LHCN-M2 (cell line): Measurements from ENCODE around the gene DUXB. TPM values are rescaled to one million over a fixed set of nuclear protein-coding genes. Genes with fewer than 3 reads are reported as not detected.

ENCODE experiments used
- DNase-seq: peaks from one replicate; pipeline ENCODE4 v3.0.0-alpha.2; 2012; ENCODE audit warnings: low read depth
- polyA plus RNA-seq: library from polyadenylated mRNA; unstranded; fragments of >200 nt; gene quantifications from one replicate; pipeline ENCODE4 v1.2.1, GENCODE V29; 2012; ENCODE audit warnings: missing spikeins
- total RNA-seq: library from RNA; depleted of rRNA; stranded (reverse); fragments of >200 nt; gene quantifications from 2 replicates; pipeline ENCODE4 v1.2.3, GENCODE V29; 2014; rRNA removed

The DUXB gene
- total RNA-seq = not detected in 2 replicates
- not detected for polyA plus RNA-seq

GRCh38 chr16:75701361-75701760, at the start of gene DUXB:
DUXB (minus strand) TSS chr16:75701461; CDS start chr16:75701418, 43 bp downstream.
- no peak for DNase-seq

- no peak for DNase-seq
Measured at GRCh38 chr16:75750528-75750927, 49.3 kb upstream of the DUXB start.

GRCh38 chr16:75746359-75746758, 45.1 kb upstream of the DUXB start:
- DNase-seq = no peak

- DNase-seq = no peak
Measured at GRCh38 chr16:75745823-75746222, 44.6 kb upstream of the DUXB start.

- DNase-seq = no peak
Measured at GRCh38 chr16:75745242-75745641, 44.0 kb upstream of the DUXB start.

GRCh38 chr16:75742424-75743047, 41.3 kb upstream of the DUXB start:
- peak; percentile 8 for DNase-seq

GRCh38 chr16:75733305-75734211, 32.3 kb upstream of the DUXB start:
- peak; percentile 23 for DNase-seq

- DNase-seq = no peak
Measured at GRCh38 chr16:75732871-75733270, 31.6 kb upstream of the DUXB start.

GRCh38 chr16:75727221-75727620, 26.0 kb upstream of the DUXB start:
- DNase-seq = no peak

GRCh38 chr16:75726390-75726789, 25.1 kb upstream of the DUXB start, which contains the start of gene CPHXL:
CPHXL (minus strand) TSS chr16:75726490; CDS start chr16:75726442, 48 bp downstream.
- no peak for DNase-seq

- DNase-seq = no peak
Measured at GRCh38 chr16:75718452-75718851, 17.2 kb upstream of the DUXB start.

- no peak for DNase-seq
Measured at GRCh38 chr16:75714661-75715060, 13.4 kb upstream of the DUXB start.

GRCh38 chr16:75710344-75710743, 9.1 kb upstream of the DUXB start:
- no peak for DNase-seq

GRCh38 chr16:75703306-75703705, 2.0 kb upstream of the DUXB start:
- peak; percentile 19 for DNase-seq

GRCh38 chr16:75702242-75702641, 981 bp upstream of the DUXB start:
- no peak for DNase-seq

GRCh38 chr16:75697571-75697970, 3.7 kb downstream of the DUXB start:
- no peak for DNase-seq

GRCh38 chr16:75695708-75696107, 5.6 kb downstream of the DUXB start:
- DNase-seq = no peak

GRCh38 chr16:75687361-75687760, 13.9 kb downstream of the DUXB start:
- no peak for DNase-seq

GRCh38 chr16:75682308-75682707, 19.0 kb downstream of the DUXB start:
- DNase-seq = no peak

- no peak for DNase-seq
Measured at GRCh38 chr16:75679366-75679765, 21.9 kb downstream of the DUXB start.

GRCh38 chr16:75676909-75677308, 24.4 kb downstream of the DUXB start, which contains the start of gene CPHXL2:
CPHXL2 (minus strand) TSS chr16:75677009; CDS start chr16:75676999, 10 bp downstream.
- DNase-seq = no peak

- no peak for DNase-seq
Measured at GRCh38 chr16:75667503-75667902, 33.8 kb downstream of the DUXB start.
